Measurements from ENCODE around the gene SDF4. TPM values are rescaled to one million over a fixed set of nuclear protein-coding genes. Genes with fewer than 3 reads are reported as not detected.

The SDF4 gene
- total and polyA plus RNA-seq, 2 of the 13 experiments (the other 11 are each of a cell fraction or from before 2014, with no cell fraction given) = 80.8 to 107 TPM

GRCh38 chr1:1231400-1232207 is at the start of gene SDF4 (continued):
- TF ChIP-seq NBN (conservative IDR thresholded peaks at IDR 0.05) (no peak), ZNF382 (CRISPR knock-in tag; IDR thresholded peaks at IDR 0.05; ENCODE audit: borderline replicate concordance) (no peak), NR0B2 (CRISPR knock-in tag; IDR thresholded peaks at IDR 0.05) (peak; percentile 49; the same call in 1 of the 2 replicates), NFE2L2 (IDR thresholded peaks at IDR 0.05; ENCODE audit: low read length) (no peak), KDM4B (CRISPR knock-in tag; IDR thresholded peaks at IDR 0.05) (0 out of 2 replicates have a peak, but pooled peaks have one; percentile 28), ZNF530 (CRISPR knock-in tag; IDR thresholded peaks at IDR 0.05; ENCODE audit: low read depth) (no peak), ZNF101 (CRISPR knock-in tag; IDR thresholded peaks at IDR 0.05; ENCODE audit: borderline replicate concordance, low read depth) (no peak), ZNF576 (CRISPR knock-in tag; IDR thresholded peaks at IDR 0.05) (no peak), ZNF552 (CRISPR knock-in tag; IDR thresholded peaks at IDR 0.05; ENCODE audit: borderline replicate concordance) (no peak), ELF3 (CRISPR knock-in tag; IDR thresholded peaks at IDR 0.05) (peak; percentile 59), SSRP1 (CRISPR knock-in tag; IDR thresholded peaks at IDR 0.05) (no peak), FLYWCH1 (CRISPR knock-in tag; IDR thresholded peaks at IDR 0.05) (no peak), ATF2 (CRISPR knock-in tag; IDR thresholded peaks at IDR 0.05) (peak; percentile 41; the same call in 1 of the 2 replicates), GRHL1 (CRISPR knock-in tag; conservative IDR thresholded peaks at IDR 0.05) (no peak), NAIF1 (CRISPR knock-in tag; IDR thresholded peaks at IDR 0.05; ENCODE audit: borderline replicate concordance) (no peak; the same call in 1 of the 2 replicates), HCFC1 (IDR thresholded peaks at IDR 0.05; ENCODE audit: low read depth, low read length) (peak; percentile 83), PBX2 (CRISPR knock-in tag; IDR thresholded peaks at IDR 0.05) (no peak), ZMYM2 (CRISPR knock-in tag; IDR thresholded peaks at IDR 0.05) (no peak), ZBTB25 (CRISPR knock-in tag; IDR thresholded peaks at IDR 0.05) (peak; percentile 84; the same call in 1 of the 2 replicates), PHF20 (CRISPR knock-in tag; IDR thresholded peaks at IDR 0.05) (peak; percentile 71)
